ENCODE results near the gene SOCS7. TPM values are rescaled to one million over a fixed set of nuclear protein-coding genes. Genes with fewer than 3 reads are reported as not detected.

Gene SOCS7
- total RNA-seq, 2 experiments from 2014 or later, result 21.8 to 25.3 TPM

- Mint-ChIP-seq H3K36me3 (ENCODE audit: low read depth) (no peaks in the 10 kb centered on the region), H3K4me1 (no peaks in the 10 kb centered on the region), H3K27ac (no peak overlapping the region), H3K27me3 (peaks cover 3% of the 10 kb centered on the region), H3K9me3 (ENCODE audit: low read depth) (no peaks in the 10 kb centered on the region), H3K4me3 (no peak overlapping the region)
- ATAC-seq (no peak), DNase-seq (no peak)
- ChIA-PET CTCF (interaction anchor here (0.5 to 2.1 kb wide), 3 partner anchors 11 to 278 kb away, joined by 3 to 11 read pairs (median 3); no protein-coding TSS in a partner anchor), POLR2A (no interaction called here)
- intact Hi-C loops (cut with DNase I, micrococcal nuclease), result no loop called here
Observed at GRCh38 chr17:38338535-38338934, 13.1 kb upstream of the SOCS7 start.

- DNase-seq (no peak), ATAC-seq (no peak)
- no peak overlapping the region for H3K27ac Mint-ChIP-seq
- H3K27me3 Mint-ChIP-seq, result no peaks in the 10 kb centered on the region
- ChIA-PET POLR2A (no interaction called here), CTCF (interaction anchor here (0.9 to 1.5 kb wide), 3 partner anchors 9 to 49 kb away, joined by 3 to 5 read pairs (median 3); no protein-coding TSS in a partner anchor)
- H3K4me1 Mint-ChIP-seq, result no peaks in the 10 kb centered on the region
- H3K36me3 Mint-ChIP-seq (ENCODE audit: low read depth), result no peaks in the 10 kb centered on the region
- no peaks in the 10 kb centered on the region for H3K9me3 Mint-ChIP-seq (ENCODE audit: low read depth)
- no peak overlapping the region for H3K4me3 Mint-ChIP-seq
- intact Hi-C loops (cut with DNase I, micrococcal nuclease), result no loop called here
Observed at GRCh38 chr17:38339891-38340290, 11.8 kb upstream of the SOCS7 start.

- H3K4me1 Mint-ChIP-seq, result no peaks in the 10 kb centered on the region
- no peaks in the 10 kb centered on the region for H3K9me3 Mint-ChIP-seq (ENCODE audit: low read depth)
- no peak overlapping the region for H3K4me3 Mint-ChIP-seq
- intact Hi-C loops (cut with DNase I, micrococcal nuclease), result no loop called here
- H3K27me3 Mint-ChIP-seq, result no peaks in the 10 kb centered on the region
- no peak for ATAC-seq
- ChIA-PET CTCF (interaction anchor here (1.4 to 1.9 kb wide), 4 partner anchors 8 to 74 kb away, joined by 3 to 6 read pairs (median 4); partner anchors contain the start of gene SOCS7), POLR2A (no interaction called here)
- no peaks in the 10 kb centered on the region for H3K36me3 Mint-ChIP-seq (ENCODE audit: low read depth)
- H3K27ac Mint-ChIP-seq, result no peak overlapping the region
- DNase-seq, result no peak
Observed at GRCh38 chr17:38341035-38341721, 10.5 kb upstream of the SOCS7 start.

- no peaks in the 10 kb centered on the region for H3K4me1 Mint-ChIP-seq
- no peaks in the 10 kb centered on the region for H3K36me3 Mint-ChIP-seq (ENCODE audit: low read depth)
- no peak overlapping the region for H3K27ac Mint-ChIP-seq
- H3K27me3 Mint-ChIP-seq, result no peaks in the 10 kb centered on the region
- ATAC-seq (no peak), DNase-seq (no peak)
- H3K4me3 Mint-ChIP-seq, result no peak overlapping the region
- no peaks in the 10 kb centered on the region for H3K9me3 Mint-ChIP-seq (ENCODE audit: low read depth)
- CTCF ChIA-PET, result interaction anchor here (1.1 to 1.9 kb wide), 4 partner anchors 8 to 86 kb away, joined by 3 to 6 read pairs (median 4); partner anchors contain the start of gene SOCS7
- POLR2A ChIA-PET, result no interaction called here
- intact Hi-C loops (cut with DNase I, micrococcal nuclease), result no loop called here
Observed at GRCh38 chr17:38342886-38343607, 8.6 kb upstream of the SOCS7 start.

GRCh38 chr17:38343608-38344419 is 7.8 kb upstream of the SOCS7 start, which contains the start of gene GPR179:
GPR179 (minus strand) TSS chr17:38343956; CDS start chr17:38343789, 167 bp downstream.
- ChIA-PET POLR2A (no interaction called here), CTCF (interaction anchor here (0.5 to 1.6 kb wide), 5 partner anchors 11 to 85 kb away, joined by 3 to 4 read pairs (median 3); no protein-coding TSS in a partner anchor)
- Mint-ChIP-seq H3K27ac (no peak within 1 kb of the TSS), H3K27me3 (no peaks in the 10 kb centered on the region), H3K4me3 (no peak within 1 kb of the TSS), H3K9me3 (ENCODE audit: low read depth) (no peaks in the 10 kb centered on the region), H3K4me1 (no peaks in the 10 kb centered on the region), H3K36me3 (ENCODE audit: low read depth) (no peaks in the 10 kb centered on the region)
- DNase-seq (no peak), ATAC-seq (no peak)
- intact Hi-C loops (cut with DNase I, micrococcal nuclease), result no loop called here

- H3K4me1 Mint-ChIP-seq, result peaks cover 3% of the 10 kb centered on the region
- DNase-seq (no peak), ATAC-seq (no peak)
- H3K27me3 Mint-ChIP-seq, result no peaks in the 10 kb centered on the region
- no peaks in the 10 kb centered on the region for H3K36me3 Mint-ChIP-seq (ENCODE audit: low read depth)
- intact Hi-C loops (cut with DNase I, micrococcal nuclease), result no loop called here
- H3K4me3 Mint-ChIP-seq, result no peak overlapping the region
- H3K27ac Mint-ChIP-seq, result no peak overlapping the region
- ChIA-PET CTCF (interaction anchor here (0.5 to 1.6 kb wide), 5 partner anchors 11 to 84 kb away, joined by 3 to 4 read pairs (median 3); no protein-coding TSS in a partner anchor), POLR2A (no interaction called here)
- H3K9me3 Mint-ChIP-seq (ENCODE audit: low read depth), result no peaks in the 10 kb centered on the region
Observed at GRCh38 chr17:38344420-38344745, 7.3 kb upstream of the SOCS7 start.

- no peak for DNase-seq
- no peaks in the 10 kb centered on the region for H3K27me3 Mint-ChIP-seq
- POLR2A ChIA-PET, result no interaction called here
- intact Hi-C loops (cut with DNase I, micrococcal nuclease), result no loop called here
- CTCF ChIA-PET, result interaction anchor here (0.7 to 5.5 kb wide), 3 partner anchors 11 to 69 kb away, joined by 3 to 88 read pairs (median 3); no protein-coding TSS in a partner anchor
- H3K4me3 Mint-ChIP-seq, result no peak overlapping the region
- ATAC-seq, result no peak
- H3K27ac Mint-ChIP-seq, result no peak overlapping the region
- no peaks in the 10 kb centered on the region for H3K9me3 Mint-ChIP-seq (ENCODE audit: low read depth)
- H3K4me1 Mint-ChIP-seq, result peaks cover 10% of the 10 kb centered on the region
- H3K36me3 Mint-ChIP-seq (ENCODE audit: low read depth), result no peaks in the 10 kb centered on the region
Observed at GRCh38 chr17:38345743-38346142, 5.9 kb upstream of the SOCS7 start.

GRCh38 chr17:38349097-38349730 is 2.4 kb upstream of the SOCS7 start:
- ChIA-PET CTCF (interaction anchor here (0.6 to 5.5 kb wide), 38 partner anchors 8 to 318 kb away, joined by 3 to 88 read pairs (median 4); partner anchors contain the start of gene ARHGAP23), POLR2A (interaction anchor here (0.6 to 1.2 kb wide), 2 partner anchors 50 to 65 kb away, joined by 4 to 7 read pairs; no protein-coding TSS in a partner anchor)
- Mint-ChIP-seq H3K36me3 (ENCODE audit: low read depth) (no peaks in the 10 kb centered on the region), H3K9me3 (ENCODE audit: low read depth) (no peaks in the 10 kb centered on the region), H3K27ac (no peak overlapping the region), H3K4me1 (peaks cover 31% of the 10 kb centered on the region), H3K27me3 (no peaks in the 10 kb centered on the region), H3K4me3 (no peak overlapping the region)
- ATAC-seq (peak; percentile 68), DNase-seq (peak; percentile 92)
- intact Hi-C loops (cut with DNase I, micrococcal nuclease), result loop anchor here (1.0 kb wide), 2 partner anchors 65 to 136 kb away; no protein-coding TSS in a partner anchor

GRCh38 chr17:38350035-38350434 is 1.6 kb upstream of the SOCS7 start:
- DNase-seq, result no peak
- CTCF ChIA-PET, result interaction anchor here (0.7 to 5.5 kb wide), 16 partner anchors 9 to 134 kb away, joined by 3 to 88 read pairs (median 6); partner anchors contain the start of gene ARHGAP23

GRCh38 chr17:38352245-38353085 is 821 bp downstream of the SOCS7 start:
- peak overlapping the region; percentile 73 for H3K4me3 Mint-ChIP-seq
- CTCF ChIA-PET, result interaction anchor here (0.6 to 1.7 kb wide), 8 partner anchors 9 to 157 kb away, joined by 3 to 6 read pairs (median 4); no protein-coding TSS in a partner anchor
- no peaks in the 10 kb centered on the region for H3K9me3 Mint-ChIP-seq (ENCODE audit: low read depth)
- intact Hi-C loops (cut with DNase I, micrococcal nuclease), result loop anchor here in 1 of 2 experiments (5.0 kb wide), 2 partner anchors 255 to 865 kb away; partner anchors contain the start of genes DUSP14 and SRCIN1
- no peaks in the 10 kb centered on the region for H3K36me3 Mint-ChIP-seq (ENCODE audit: low read depth)
- no peak overlapping the region for H3K27ac Mint-ChIP-seq
- peak; percentile 52 for DNase-seq
- ATAC-seq, result no peak
- POLR2A ChIA-PET, result interaction anchor here (0.5 to 0.6 kb wide), 2 partner anchors 61 to 379 kb away, joined by 3 read pairs; no protein-coding TSS in a partner anchor
- H3K4me1 Mint-ChIP-seq, result peaks cover 57% of the 10 kb centered on the region
- no peaks in the 10 kb centered on the region for H3K27me3 Mint-ChIP-seq

More at GRCh38 chr17:38350035-38350434, 1.6 kb upstream of the SOCS7 start:
- ATAC-seq, result no peak
- H3K36me3 Mint-ChIP-seq (ENCODE audit: low read depth), result no peaks in the 10 kb centered on the region
- H3K27me3 Mint-ChIP-seq, result no peaks in the 10 kb centered on the region
- peaks cover 39% of the 10 kb centered on the region for H3K4me1 Mint-ChIP-seq
- peak overlapping the region; percentile 85 for H3K4me3 Mint-ChIP-seq
- POLR2A ChIA-PET, result no interaction called here
- no peak overlapping the region for H3K27ac Mint-ChIP-seq
- intact Hi-C loops (cut with DNase I, micrococcal nuclease), result loop anchor here in 1 of 2 experiments (2.0 to 5.0 kb wide), 4 partner anchors 53 to 863 kb away; partner anchors contain the start of genes DUSP14, MRPL45, SRCIN1 and SYNRG
- no peaks in the 10 kb centered on the region for H3K9me3 Mint-ChIP-seq (ENCODE audit: low read depth)

Measured in activated CD4-positive, alpha-beta T cell treated with anti-CD3 and anti-CD28 coated beads for 36 hours (primary cell).